ENCODE measurements around the gene FHIT. TPM values are rescaled to one million over a fixed set of nuclear protein-coding genes. Genes with fewer than 3 reads are reported as not detected.

FHIT gene
- total and polyA plus RNA-seq, 2 experiments from 2014 or later, result 9.7 to 16.2 TPM

DNA sequence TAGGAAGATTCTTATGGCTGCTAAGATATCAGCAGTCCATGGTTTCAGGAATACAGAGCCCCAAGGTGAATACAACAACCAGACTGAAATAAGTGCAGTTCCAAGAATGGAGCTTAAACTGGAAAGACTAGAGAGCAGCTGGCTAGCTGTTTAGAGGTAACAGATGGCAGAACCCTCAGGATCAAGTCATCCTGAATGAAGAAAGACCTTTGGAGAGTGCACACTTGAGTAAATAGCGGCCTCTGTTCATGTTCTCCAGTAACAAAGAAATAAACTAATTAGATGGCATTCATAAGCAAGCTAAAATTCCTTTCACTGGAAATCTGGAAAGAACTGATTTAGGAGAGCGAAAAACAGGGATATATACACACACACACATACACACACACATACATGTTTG, 968.4 kb downstream of the FHIT start:
- H3K4me2 ChIP-seq, result no peak overlapping the region
- no peaks in the 10 kb centered on the region for H3K36me3 ChIP-seq (replicated peaks; ENCODE audit: insufficient read depth, low read depth)
- WGBS (ENCODE audit: low lambda C conversion rate, missing lambda C conversion rate), result 90% methylated on average over 2 of the region's 2 CpGs
- H3K9me2 ChIP-seq (replicated peaks; ENCODE audit: insufficient read depth), result no peaks in the 10 kb centered on the region
- H3K27me3 ChIP-seq, result no peaks in the 10 kb centered on the region
- DNase-seq (ENCODE audit: low spot score), result no peak
- no peak overlapping the region for H3K4me3 ChIP-seq
- H4K20me1 ChIP-seq (ENCODE audit: insufficient read depth, poor library complexity, severe bottlenecking), result no peaks in the 10 kb centered on the region
- TF ChIP-seq EZH2 (IDR thresholded peaks at IDR 0.05; ENCODE audit: borderline replicate concordance) (no peak), EZH2phosphoT487 (IDR thresholded peaks at IDR 0.05; ENCODE audit: low read depth, severe bottlenecking, unreplicated experiment) (no peak)
- TF ChIP-seq, protein P1, sequence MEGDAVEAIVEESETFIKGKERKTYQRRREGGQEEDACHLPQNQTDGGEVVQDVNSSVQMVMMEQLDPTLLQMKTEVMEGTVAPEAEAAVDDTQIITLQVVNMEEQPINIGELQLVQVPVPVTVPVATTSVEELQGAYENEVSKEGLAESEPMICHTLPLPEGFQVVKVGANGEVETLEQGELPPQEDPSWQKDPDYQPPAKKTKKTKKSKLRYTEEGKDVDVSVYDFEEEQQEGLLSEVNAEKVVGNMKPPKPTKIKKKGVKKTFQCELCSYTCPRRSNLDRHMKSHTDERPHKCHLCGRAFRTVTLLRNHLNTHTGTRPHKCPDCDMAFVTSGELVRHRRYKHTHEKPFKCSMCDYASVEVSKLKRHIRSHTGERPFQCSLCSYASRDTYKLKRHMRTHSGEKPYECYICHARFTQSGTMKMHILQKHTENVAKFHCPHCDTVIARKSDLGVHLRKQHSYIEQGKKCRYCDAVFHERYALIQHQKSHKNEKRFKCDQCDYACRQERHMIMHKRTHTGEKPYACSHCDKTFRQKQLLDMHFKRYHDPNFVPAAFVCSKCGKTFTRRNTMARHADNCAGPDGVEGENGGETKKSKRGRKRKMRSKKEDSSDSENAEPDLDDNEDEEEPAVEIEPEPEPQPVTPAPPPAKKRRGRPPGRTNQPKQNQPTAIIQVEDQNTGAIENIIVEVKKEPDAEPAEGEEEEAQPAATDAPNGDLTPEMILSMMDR (IDR thresholded peaks at IDR 0.05; ENCODE audit: poor library complexity), result no peak
- no peaks in the 10 kb centered on the region for H3K79me2 ChIP-seq
- no peaks in the 10 kb centered on the region for H3K9me3 ChIP-seq (ENCODE audit: low read depth)
- no peaks in the 10 kb centered on the region for H3K4me1 ChIP-seq (ENCODE audit: insufficient read depth)
- no peak overlapping the region for H2AFZ ChIP-seq
- no peak overlapping the region for H3K27ac ChIP-seq

DNA sequence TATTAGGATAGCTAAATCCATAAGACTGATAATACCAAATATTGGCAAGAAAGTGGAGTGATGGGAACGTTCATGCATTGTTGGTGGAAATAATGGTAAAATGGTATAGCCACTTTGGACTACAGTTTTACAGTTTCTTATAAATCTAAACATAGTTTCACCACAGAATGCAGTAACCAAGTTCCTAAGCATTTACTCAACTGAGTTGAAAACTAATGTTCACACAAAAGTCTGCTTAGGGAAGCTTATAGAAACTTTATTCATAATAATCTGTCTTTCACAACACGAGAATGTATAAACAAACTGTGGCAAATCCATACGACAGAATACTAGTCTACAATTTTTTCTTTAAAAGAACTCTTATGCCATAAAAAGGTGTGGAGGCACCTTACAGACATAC, 969.3 kb downstream of the FHIT start:
- H3K4me3 ChIP-seq, result no peak overlapping the region
- no peak overlapping the region for H2AFZ ChIP-seq
- TF ChIP-seq EZH2phosphoT487 (IDR thresholded peaks at IDR 0.05; ENCODE audit: low read depth, severe bottlenecking, unreplicated experiment) (no peak), EZH2 (IDR thresholded peaks at IDR 0.05; ENCODE audit: borderline replicate concordance) (no peak)
- TF ChIP-seq, protein P1 (IDR thresholded peaks at IDR 0.05; ENCODE audit: poor library complexity), result no peak
- 85% methylated on average over 3 of the region's 3 CpGs for WGBS (ENCODE audit: low lambda C conversion rate, missing lambda C conversion rate)
- no peaks in the 10 kb centered on the region for H3K9me2 ChIP-seq (replicated peaks; ENCODE audit: insufficient read depth)
- no peaks in the 10 kb centered on the region for H3K27me3 ChIP-seq
- H3K4me1 ChIP-seq (ENCODE audit: insufficient read depth), result no peaks in the 10 kb centered on the region
- H3K27ac ChIP-seq, result no peak overlapping the region
- H3K79me2 ChIP-seq, result no peaks in the 10 kb centered on the region
- no peak overlapping the region for H3K4me2 ChIP-seq
- H4K20me1 ChIP-seq (ENCODE audit: insufficient read depth, poor library complexity, severe bottlenecking), result no peaks in the 10 kb centered on the region
- no peaks in the 10 kb centered on the region for H3K36me3 ChIP-seq (replicated peaks; ENCODE audit: insufficient read depth, low read depth)
- DNase-seq (ENCODE audit: low spot score), result no peak
- H3K9me3 ChIP-seq (ENCODE audit: low read depth), result no peaks in the 10 kb centered on the region

DNA sequence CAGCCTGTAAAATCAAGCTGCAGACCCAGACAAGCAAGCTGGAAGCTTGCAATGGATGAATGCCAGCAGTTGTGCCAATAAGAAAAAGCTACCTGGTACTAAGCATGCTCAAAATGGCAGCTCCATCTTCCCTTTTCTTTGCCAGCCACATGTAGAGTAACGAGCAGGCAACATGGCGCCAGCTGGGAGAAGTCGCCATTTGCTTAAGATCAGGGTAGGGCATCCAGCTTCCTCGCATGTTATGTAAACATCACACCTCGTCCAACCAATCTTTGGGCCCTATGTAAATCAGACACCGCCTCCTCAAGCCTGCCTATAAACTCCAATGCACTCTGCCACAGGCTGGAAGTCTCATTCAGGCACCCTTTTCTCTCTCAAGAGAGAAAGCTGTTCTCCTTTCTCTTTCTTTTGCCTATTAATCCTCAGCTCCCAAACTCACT, 973.9 kb downstream of the FHIT start:
- Histone ChIP-seq H3K36me3 (replicated peaks; ENCODE audit: insufficient read depth, low read depth) (no peaks in the 10 kb centered on the region), H3K27ac (no peak overlapping the region), H3K4me1 (ENCODE audit: insufficient read depth) (no peaks in the 10 kb centered on the region), H3K9me2 (replicated peaks; ENCODE audit: insufficient read depth) (no peaks in the 10 kb centered on the region), H3K4me3 (no peak overlapping the region), H4K20me1 (ENCODE audit: insufficient read depth, poor library complexity, severe bottlenecking) (no peaks in the 10 kb centered on the region), H3K4me2 (no peak overlapping the region), H3K9me3 (ENCODE audit: low read depth) (no peaks in the 10 kb centered on the region), H2AFZ (no peak overlapping the region), H3K79me2 (no peaks in the 10 kb centered on the region), H3K27me3 (no peaks in the 10 kb centered on the region)
- 93% methylated on average over 6 of the region's 6 CpGs for WGBS (ENCODE audit: low lambda C conversion rate, missing lambda C conversion rate)
- DNase-seq (ENCODE audit: low spot score), result no peak
- no peak for TF ChIP-seq EZH2phosphoT487 (IDR thresholded peaks at IDR 0.05; ENCODE audit: low read depth, severe bottlenecking, unreplicated experiment)
- TF ChIP-seq, protein P1 (IDR thresholded peaks at IDR 0.05; ENCODE audit: poor library complexity), result no peak
- TF ChIP-seq EZH2 (IDR thresholded peaks at IDR 0.05; ENCODE audit: borderline replicate concordance), result no peak

DNA sequence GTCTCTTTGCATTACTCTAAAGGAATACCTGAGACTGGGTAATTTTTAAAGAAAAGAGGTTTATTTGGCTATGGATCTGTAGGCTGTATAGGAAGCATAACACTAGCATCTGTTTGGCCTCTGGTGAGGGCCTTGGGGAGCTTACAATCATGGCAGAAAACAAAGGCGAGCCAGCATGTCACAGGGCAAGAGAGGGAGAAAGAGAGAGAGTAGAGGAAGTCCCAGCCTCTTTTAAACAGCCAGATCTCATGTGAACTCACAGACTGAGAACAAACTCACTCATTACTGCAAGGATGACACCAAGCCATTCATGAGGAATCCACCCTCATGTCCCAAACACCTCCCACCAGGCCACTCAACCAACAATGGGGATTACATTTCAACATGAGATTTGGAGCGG, 974.6 kb downstream of the FHIT start:
- Histone ChIP-seq H3K79me2 (no peaks in the 10 kb centered on the region), H3K4me3 (no peak overlapping the region), H2AFZ (no peak overlapping the region), H3K4me1 (ENCODE audit: insufficient read depth) (no peaks in the 10 kb centered on the region), H4K20me1 (ENCODE audit: insufficient read depth, poor library complexity, severe bottlenecking) (no peaks in the 10 kb centered on the region), H3K27me3 (no peaks in the 10 kb centered on the region), H3K27ac (no peak overlapping the region), H3K36me3 (replicated peaks; ENCODE audit: insufficient read depth, low read depth) (no peaks in the 10 kb centered on the region), H3K4me2 (no peak overlapping the region), H3K9me3 (ENCODE audit: low read depth) (no peaks in the 10 kb centered on the region), H3K9me2 (replicated peaks; ENCODE audit: insufficient read depth) (no peaks in the 10 kb centered on the region)
- DNase-seq (ENCODE audit: low spot score), result no peak
- TF ChIP-seq EZH2phosphoT487 (IDR thresholded peaks at IDR 0.05; ENCODE audit: low read depth, severe bottlenecking, unreplicated experiment), result no peak
- TF ChIP-seq EZH2 (IDR thresholded peaks at IDR 0.05; ENCODE audit: borderline replicate concordance), result no peak
- TF ChIP-seq, protein P1 (IDR thresholded peaks at IDR 0.05; ENCODE audit: poor library complexity), result no peak
- WGBS (ENCODE audit: low lambda C conversion rate, missing lambda C conversion rate), result 94% methylated on average over 2 of the region's 2 CpGs

Measured in hepatocyte (in vitro differentiated cells).